ENCODE data around the gene CHMP2A. TPM values are rescaled to one million over a fixed set of nuclear protein-coding genes. Genes with fewer than 3 reads are reported as not detected.

CHMP2A gene
- total RNA-seq (2022): 110 and 112 TPM in 2 replicates
- Bru-seq, nascent RNA: percentile 76 among the genes with signal in this experiment
- BruChase-seq, experiment 1, labeled RNA remaining after a 2-hour chase: percentile 84 among the genes with signal in this experiment
- BruChase-seq, experiment 2, labeled RNA remaining after a 6-hour chase: percentile 92 among the genes with signal in this experiment
- long read RNA-seq, transcript CHMP2A-201 (6 exons, 913 nt): major isoform, 75 of 140 reads
- long read RNA-seq, transcript CHMP2A-208 (6 exons, 885 nt): minor isoform, 31 of 140 reads
- long read RNA-seq, transcript CHMP2A-206 (5 exons, 1,178 nt): minor isoform, 11 of 140 reads
- long read RNA-seq, partial matches to known transcripts: 13 of 140 reads
- long read RNA-seq, other reads (novel, unspliced or antisense): 10 of 140 reads

GRCh38 chr19:58554494-58555368 is at the start of gene CHMP2A:
CHMP2A (minus strand) TSS chr19:58555105; CDS start chr19:58554212, 893 bp downstream.
- Histone ChIP-seq H3K27me3 (replicated peaks; ENCODE audit: control insufficient read depth, insufficient read depth, low read length) (no peaks in the 10 kb centered on the region), H3K9me3 (no peaks in the 10 kb centered on the region), H3K4me3 (ENCODE audit: low read depth, low read length) (peak within 1 kb of the TSS; percentile 58), H3K4me1 (peaks cover 14% of the 10 kb centered on the region; the same call in 1 of the 2 replicates), H3K36me3 (ENCODE audit: control insufficient read depth, insufficient read depth, low read length) (peaks cover 3% of the 10 kb centered on the region)
- peak; percentile 99 for DNase-seq
- Mint-ChIP-seq H3K9me3 (ENCODE audit: unreplicated experiment) (no peaks in the 10 kb centered on the region), H3K36me3 (ENCODE audit: insufficient read depth, unreplicated experiment) (peaks cover 98% of the 10 kb centered on the region), H3K27ac (ENCODE audit: unreplicated experiment) (peak within 1 kb of the TSS; percentile 98), H3K4me3 (ENCODE audit: unreplicated experiment) (peak within 1 kb of the TSS; percentile 99), H3K4me1 (ENCODE audit: low read depth, unreplicated experiment) (peaks cover 33% of the 10 kb centered on the region), H3K27me3 (ENCODE audit: insufficient read depth, unreplicated experiment) (no peaks in the 10 kb centered on the region)
- TF ChIP-seq CTCF (IDR thresholded peaks at IDR 0.05; ENCODE audit: insufficient read depth in 1 of 2, low read depth in 1 of 2, low read length in 1 of 2, severe bottlenecking in 1 of 2, unreplicated experiment in 1 of 2): peak in 1 of 2 experiments; percentile 11
- ChIA-PET CTCF (interaction anchor here (1.0 to 1.1 kb wide), 2 partner anchors 11 to 35 kb away, joined by 4 to 5 read pairs; partner anchors contain the start of genes TRIM28 and ZBTB45), POLR2A (interaction anchor here (0.7 to 3.5 kb wide), 3 partner anchors 8 to 21 kb away, joined by 4 to 40 read pairs (median 4); partner anchors contain the start of gene TRIM28)
- intact Hi-C loops (cut with micrococcal nuclease; ENCODE audit: unreplicated experiment): loop anchor here (1.0 kb wide), 1 partner anchor 10 kb away; the partner anchor contains the start of gene TRIM28
- BruUV-seq (replicated peaks): TSS peak; percentile 19

GRCh38 chr19:58586133-58586765 is 31.3 kb upstream of the CHMP2A start:
- Mint-ChIP-seq H3K27ac (ENCODE audit: unreplicated experiment) (no peak overlapping the region), H3K9me3 (ENCODE audit: unreplicated experiment) (no peaks in the 10 kb centered on the region), H3K36me3 (ENCODE audit: insufficient read depth, unreplicated experiment) (peaks cover 14% of the 10 kb centered on the region), H3K27me3 (ENCODE audit: insufficient read depth, unreplicated experiment) (no peaks in the 10 kb centered on the region), H3K4me1 (ENCODE audit: low read depth, unreplicated experiment) (no peaks in the 10 kb centered on the region), H3K4me3 (ENCODE audit: unreplicated experiment) (no peak overlapping the region)
- BruUV-seq (replicated peaks): no TSS peak
- H3K4me1 ChIP-seq: no peaks in the 10 kb centered on the region
- no peaks in the 10 kb centered on the region for H3K9me3 ChIP-seq
- CTCF ChIA-PET: no interaction called here
- no peak for DNase-seq
- TF ChIP-seq CTCF (IDR thresholded peaks at IDR 0.05; ENCODE audit: insufficient read depth in 1 of 2, low read depth in 1 of 2, low read length in 1 of 2, severe bottlenecking in 1 of 2, unreplicated experiment in 1 of 2): no peak
- no peaks in the 10 kb centered on the region for H3K27me3 ChIP-seq (replicated peaks; ENCODE audit: control insufficient read depth, insufficient read depth, low read length)
- intact Hi-C loops (cut with micrococcal nuclease; ENCODE audit: unreplicated experiment): no loop called here
- H3K4me3 ChIP-seq (ENCODE audit: low read depth, low read length): no peak overlapping the region
- H3K36me3 ChIP-seq (ENCODE audit: control insufficient read depth, insufficient read depth, low read length): no peaks in the 10 kb centered on the region; the same call in 1 of the 2 replicates
- POLR2A ChIA-PET: no interaction called here

All from Caco-2 (cell line).